MM.1S (cell line): Measurements from ENCODE around the gene MLPH.

Source experiments
- EZH2 ChIP-seq: fragments of 300-600 bp; sonication (generic); optimal IDR thresholded peaks from 2 replicates; pipeline ENCODE3; 2017; ENCODE audit warnings: low read depth, mild to moderate bottlenecking, antibody characterized with exemption, low read length, mixed read lengths
- EZH2phosphoT487 ChIP-seq: fragments of 300-600 bp; sonication (generic); IDR thresholded peaks from 2 replicates; pipeline ENCODE4 v1.6.1; 2018; ENCODE audit warnings: antibody characterized with exemption, low read length
- TF ChIP-seq, protein P1 (sequence below): fragments of 300-600 bp; sonication (generic); IDR thresholded peaks from 2 replicates; pipeline ENCODE4 v1.5.1; 2016; ENCODE audit warnings: antibody characterized with exemption, low read length, mixed read lengths

DNA sequence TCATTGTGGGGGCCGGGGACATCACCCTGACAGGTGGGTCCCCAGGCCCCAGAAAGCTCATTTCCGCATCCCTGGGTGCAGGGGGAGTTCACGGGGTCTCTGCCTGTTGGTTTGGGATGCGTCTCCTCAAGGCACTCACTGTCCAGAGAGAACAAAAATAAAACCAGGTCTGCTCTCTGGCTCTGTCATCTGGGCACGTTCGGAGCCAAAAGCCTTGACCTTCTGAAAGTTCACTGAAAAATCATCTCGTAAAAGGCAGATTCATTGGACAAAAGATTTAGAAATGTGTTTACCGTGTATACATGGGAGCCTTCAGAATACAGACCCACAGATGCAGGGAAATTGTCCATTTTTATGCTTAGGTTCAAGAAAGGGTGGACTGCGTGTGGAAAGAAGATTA, 26.6 kb downstream of the MLPH start:
- TF ChIP-seq, protein P1, sequence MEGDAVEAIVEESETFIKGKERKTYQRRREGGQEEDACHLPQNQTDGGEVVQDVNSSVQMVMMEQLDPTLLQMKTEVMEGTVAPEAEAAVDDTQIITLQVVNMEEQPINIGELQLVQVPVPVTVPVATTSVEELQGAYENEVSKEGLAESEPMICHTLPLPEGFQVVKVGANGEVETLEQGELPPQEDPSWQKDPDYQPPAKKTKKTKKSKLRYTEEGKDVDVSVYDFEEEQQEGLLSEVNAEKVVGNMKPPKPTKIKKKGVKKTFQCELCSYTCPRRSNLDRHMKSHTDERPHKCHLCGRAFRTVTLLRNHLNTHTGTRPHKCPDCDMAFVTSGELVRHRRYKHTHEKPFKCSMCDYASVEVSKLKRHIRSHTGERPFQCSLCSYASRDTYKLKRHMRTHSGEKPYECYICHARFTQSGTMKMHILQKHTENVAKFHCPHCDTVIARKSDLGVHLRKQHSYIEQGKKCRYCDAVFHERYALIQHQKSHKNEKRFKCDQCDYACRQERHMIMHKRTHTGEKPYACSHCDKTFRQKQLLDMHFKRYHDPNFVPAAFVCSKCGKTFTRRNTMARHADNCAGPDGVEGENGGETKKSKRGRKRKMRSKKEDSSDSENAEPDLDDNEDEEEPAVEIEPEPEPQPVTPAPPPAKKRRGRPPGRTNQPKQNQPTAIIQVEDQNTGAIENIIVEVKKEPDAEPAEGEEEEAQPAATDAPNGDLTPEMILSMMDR = no peak
- TF ChIP-seq EZH2 (no peak), EZH2phosphoT487 (no peak)
